DND-41 (cell line): ENCODE data around the gene INTS1.

ENCODE experiments used
- ATAC-seq: fragments of 200-7000 bp; cut with Tn5 transposase; 3 replicates; pipeline ENCODE4 v1.9.1; 2021; ENCODE audit warnings: low read depth; ENCODE audit not compliant: insufficient read depth
- DNase-seq: peaks from one replicate; pipeline ENCODE4 v3.0.0-alpha.2; 2020
- H2AFZ ChIP-seq: 2 replicates; pipeline ENCODE4 v1.6.0; 2012; ENCODE audit warnings: low read depth, low read length
- H3K27ac ChIP-seq: 2 replicates; pipeline ENCODE4 v1.5.1; 2012; ENCODE audit warnings: low read length, inconsistent platforms
- H3K27me3 ChIP-seq: fragments of 200-600 bp; sonication (generic); 2 replicates; pipeline ENCODE4 v1.6.0; 2012; ENCODE audit warnings: low read length, mild to moderate bottlenecking, inconsistent platforms; ENCODE audit not compliant: insufficient read depth, poor library complexity
- H3K36me3 ChIP-seq: 2 replicates; pipeline ENCODE4 v1.5.1; 2012; ENCODE audit warnings: low read length, inconsistent platforms; ENCODE audit not compliant: insufficient read depth
- H3K4me1 ChIP-seq: 2 replicates; pipeline ENCODE4 v1.5.1; 2012; ENCODE audit warnings: mild to moderate bottlenecking, low read length; ENCODE audit not compliant: insufficient read depth
- H3K4me2 ChIP-seq: 2 replicates; pipeline ENCODE4 v1.6.0; 2012; ENCODE audit warnings: mild to moderate bottlenecking, moderate library complexity, low read length, inconsistent platforms; ENCODE audit not compliant: insufficient read depth
- H3K4me3 ChIP-seq, 2 experiments: fragments of 200-600 bp in 1 of 2; shearing (Covaris generic) in 1 of 2; 2 replicates each; pipeline ENCODE4 v1.5.1; 2012 to 2016; ENCODE audit warnings: inconsistent platforms in 2 of 2, low read length in 2 of 2, mild to moderate bottlenecking in 2 of 2, low read depth in 1 of 2, moderate library complexity in 1 of 2
- H3K79me2 ChIP-seq: 2 replicates; pipeline ENCODE4 v1.6.0; 2012; ENCODE audit warnings: low read length, inconsistent platforms; ENCODE audit not compliant: insufficient read depth
- H3K9ac ChIP-seq: 2 replicates; pipeline ENCODE4 v1.6.0; 2012; ENCODE audit warnings: low read depth, mild to moderate bottlenecking, inconsistent platforms, low read length, moderate library complexity
- H3K9me3 ChIP-seq: 2 replicates; pipeline ENCODE4 v1.5.1; 2012; ENCODE audit warnings: low read length, moderate library complexity, mild to moderate bottlenecking, inconsistent platforms; ENCODE audit not compliant: insufficient read depth, severe bottlenecking
- H4K20me1 ChIP-seq: 2 replicates; pipeline ENCODE4 v1.6.0; 2012; ENCODE audit warnings: low read length; ENCODE audit not compliant: insufficient read depth
- CTCF ChIP-seq: IDR thresholded peaks from 2 replicates; pipeline ENCODE4 v1.5.1; 2012; ENCODE audit warnings: borderline replicate concordance, low read length, moderate library complexity, mild to moderate bottlenecking; ENCODE audit not compliant: poor library complexity, severe bottlenecking; ENCODE audit errors: extremely low read depth
- EZH2 ChIP-seq: IDR thresholded peaks from 3 replicates; pipeline ENCODE4 v1.6.1; 2012; ENCODE audit warnings: borderline replicate concordance, low read depth, mild to moderate bottlenecking, moderate library complexity, low read length, inconsistent platforms; ENCODE audit not compliant: severe bottlenecking

The INTS1 gene

GRCh38 chr7:1493571-1493970 is 10.6 kb downstream of the INTS1 start:
- Histone ChIP-seq H3K4me3 (no peak overlapping the region), H3K9ac (no peak overlapping the region), H3K27ac (no peak overlapping the region), H3K4me2 (no peak overlapping the region), H3K9me3 (no peaks in the 10 kb centered on the region), H3K4me1 (no peaks in the 10 kb centered on the region), H3K36me3 (peaks cover 92% of the 10 kb centered on the region), H4K20me1 (peaks cover 9% of the 10 kb centered on the region), H3K27me3 (no peaks in the 10 kb centered on the region), H3K79me2 (no peaks in the 10 kb centered on the region), H2AFZ (no peak overlapping the region)
- TF ChIP-seq CTCF = no peak
- no peak for TF ChIP-seq EZH2
- ATAC-seq (no peak), DNase-seq (no peak)

DNA sequence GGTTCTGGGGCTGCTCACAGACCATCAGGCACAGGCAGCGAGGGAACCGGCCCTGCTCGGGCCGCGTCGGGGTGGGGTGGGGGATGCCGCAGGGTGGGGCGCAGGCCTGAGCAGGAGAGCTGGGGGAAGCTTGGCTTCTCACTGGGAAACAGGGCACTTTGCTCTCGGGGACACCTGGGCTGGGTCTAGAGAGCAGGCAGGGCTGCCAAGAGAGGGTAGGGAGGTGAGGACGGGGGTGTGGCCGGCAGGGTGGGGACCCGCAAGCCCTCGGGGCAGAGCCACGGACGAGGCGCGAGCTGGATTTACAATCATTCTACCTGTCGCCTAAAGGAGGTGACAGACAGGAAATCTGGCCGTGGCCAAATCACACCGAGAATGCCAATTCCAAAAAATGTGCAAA is 11.1 kb downstream of the INTS1 start:
- no peak for ATAC-seq
- TF ChIP-seq CTCF = no peak
- no peak for TF ChIP-seq EZH2
- Histone ChIP-seq H3K27ac (no peak overlapping the region), H3K27me3 (no peaks in the 10 kb centered on the region), H3K79me2 (no peaks in the 10 kb centered on the region), H3K4me2 (no peak overlapping the region), H2AFZ (no peak overlapping the region), H3K9me3 (no peaks in the 10 kb centered on the region), H3K4me3 (no peak overlapping the region), H3K36me3 (peaks cover 93% of the 10 kb centered on the region), H4K20me1 (peaks cover 13% of the 10 kb centered on the region), H3K9ac (no peak overlapping the region), H3K4me1 (no peaks in the 10 kb centered on the region)
- DNase-seq = no peak

GRCh38 chr7:1492640-1493039 is 11.5 kb downstream of the INTS1 start:
- no peak overlapping the region for H3K9ac ChIP-seq
- no peak overlapping the region for H2AFZ ChIP-seq
- H3K27ac ChIP-seq = no peak overlapping the region
- H3K36me3 ChIP-seq = peaks cover 93% of the 10 kb centered on the region
- H3K4me3 ChIP-seq = no peak overlapping the region
- H3K9me3 ChIP-seq = no peaks in the 10 kb centered on the region
- ATAC-seq (no peak), DNase-seq (no peak)
- TF ChIP-seq CTCF (no peak), EZH2 (no peak)
- H3K79me2 ChIP-seq = no peaks in the 10 kb centered on the region
- H3K4me1 ChIP-seq = no peaks in the 10 kb centered on the region
- no peak overlapping the region for H3K4me2 ChIP-seq
- H4K20me1 ChIP-seq = peaks cover 13% of the 10 kb centered on the region
- H3K27me3 ChIP-seq = no peaks in the 10 kb centered on the region

- H3K4me2 ChIP-seq = no peak overlapping the region
- TF ChIP-seq EZH2 (no peak), CTCF (no peak)
- H3K36me3 ChIP-seq = peaks cover 93% of the 10 kb centered on the region
- H3K9ac ChIP-seq = no peak overlapping the region
- H2AFZ ChIP-seq = no peak overlapping the region
- no peak overlapping the region for H3K4me3 ChIP-seq
- no peak for ATAC-seq
- no peak for DNase-seq
- H3K4me1 ChIP-seq = no peaks in the 10 kb centered on the region
- H4K20me1 ChIP-seq = peaks cover 15% of the 10 kb centered on the region
- no peaks in the 10 kb centered on the region for H3K79me2 ChIP-seq
- no peaks in the 10 kb centered on the region for H3K27me3 ChIP-seq
- H3K9me3 ChIP-seq = no peaks in the 10 kb centered on the region
- H3K27ac ChIP-seq = no peak overlapping the region
Measured at GRCh38 chr7:1492221-1492620, 12.0 kb downstream of the INTS1 start.
